Measurements from ENCODE around the gene ZCWPW1.

ZCWPW1 gene

GRCh38 chr7:100384628-100385294, 43.7 kb downstream of the ZCWPW1 start:
- ATAC-seq = no peak
- TF ChIP-seq ARNTL (CRISPR knock-in tag; IDR thresholded peaks at IDR 0.05; ENCODE audit: borderline replicate concordance, low read depth) (no peak), CSDC2 (CRISPR knock-in tag; IDR thresholded peaks at IDR 0.05) (no peak)

- peak; percentile 9; the same call in 1 of the 3 replicates for ATAC-seq
These were observed 46.2 kb downstream of the ZCWPW1 start for GRCh38 chr7:100382234-100382853.

- peak; percentile 38; the same call in 2 of the 3 replicates for ATAC-seq
These were observed 46.8 kb downstream of the ZCWPW1 start for GRCh38 chr7:100381531-100382233.

GRCh38 chr7:100380196-100380595, 48.3 kb downstream of the ZCWPW1 start:
- TF ChIP-seq PATZ1 (CRISPR knock-in tag; IDR thresholded peaks at IDR 0.05; ENCODE audit: borderline replicate concordance) = no peak
- no peak for TF ChIP-seq TSHZ2 (CRISPR knock-in tag; IDR thresholded peaks at IDR 0.05)
- no peak for TF ChIP-seq TCF4 (CRISPR knock-in tag; IDR thresholded peaks at IDR 0.05; ENCODE audit: borderline replicate concordance)
- no peak for ATAC-seq

- TF ChIP-seq ISL1 (CRISPR knock-in tag; IDR thresholded peaks at IDR 0.05) (no peak), CSDC2 (CRISPR knock-in tag; IDR thresholded peaks at IDR 0.05) (no peak), BACH2 (CRISPR knock-in tag; IDR thresholded peaks at IDR 0.05; ENCODE audit: borderline replicate concordance) (no peak), ZNF565 (CRISPR knock-in tag; conservative IDR thresholded peaks at IDR 0.05; ENCODE audit: low read depth) (no peak), ZNF8 (CRISPR knock-in tag; IDR thresholded peaks at IDR 0.05) (no peak), SNAI2 (CRISPR knock-in tag; IDR thresholded peaks at IDR 0.05) (no peak), ARNTL (CRISPR knock-in tag; IDR thresholded peaks at IDR 0.05; ENCODE audit: borderline replicate concordance, low read depth) (no peak), TSHZ2 (CRISPR knock-in tag; IDR thresholded peaks at IDR 0.05) (no peak), ZC3H10 (CRISPR knock-in tag; IDR thresholded peaks at IDR 0.05) (no peak), ZNF70 (CRISPR knock-in tag; IDR thresholded peaks at IDR 0.05) (no peak), POU6F1 (CRISPR knock-in tag; IDR thresholded peaks at IDR 0.05; ENCODE audit: borderline replicate concordance, low read depth) (no peak), TOX (CRISPR knock-in tag; IDR thresholded peaks at IDR 0.05; ENCODE audit: borderline replicate concordance) (no peak)
- ATAC-seq = no peak
These were observed 50.3 kb downstream of the ZCWPW1 start for GRCh38 chr7:100378114-100378755.
